ENCODE results near the gene KCTD2.
"Not testable (repeated sequence)": the region's sequence is repeated elsewhere in the genome, so short reads cannot be mapped to it uniquely, and the experiment has no call there.

KCTD2 gene

DNA sequence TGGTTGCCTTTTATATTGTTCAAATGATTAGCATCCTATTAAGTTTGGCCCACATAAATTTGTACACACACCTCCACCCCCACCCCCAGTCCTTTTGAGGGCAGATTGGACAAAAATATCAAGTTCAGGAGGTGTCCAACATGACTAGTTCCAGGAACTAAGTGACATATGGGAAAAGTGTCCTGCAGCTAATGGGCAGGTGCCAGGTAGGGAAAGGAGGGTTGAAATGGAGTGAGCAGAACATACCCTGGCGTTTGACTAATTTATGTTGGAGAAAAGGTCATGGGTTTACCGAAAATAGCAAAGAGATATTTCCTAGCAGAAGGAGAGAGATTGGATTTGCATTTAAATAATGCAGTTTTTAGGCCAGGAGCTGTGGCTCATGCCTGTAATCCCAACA is 4.9 kb downstream of the KCTD2 start:
- no peak for DNase-seq (ENCODE audit: low read depth)

DNA sequence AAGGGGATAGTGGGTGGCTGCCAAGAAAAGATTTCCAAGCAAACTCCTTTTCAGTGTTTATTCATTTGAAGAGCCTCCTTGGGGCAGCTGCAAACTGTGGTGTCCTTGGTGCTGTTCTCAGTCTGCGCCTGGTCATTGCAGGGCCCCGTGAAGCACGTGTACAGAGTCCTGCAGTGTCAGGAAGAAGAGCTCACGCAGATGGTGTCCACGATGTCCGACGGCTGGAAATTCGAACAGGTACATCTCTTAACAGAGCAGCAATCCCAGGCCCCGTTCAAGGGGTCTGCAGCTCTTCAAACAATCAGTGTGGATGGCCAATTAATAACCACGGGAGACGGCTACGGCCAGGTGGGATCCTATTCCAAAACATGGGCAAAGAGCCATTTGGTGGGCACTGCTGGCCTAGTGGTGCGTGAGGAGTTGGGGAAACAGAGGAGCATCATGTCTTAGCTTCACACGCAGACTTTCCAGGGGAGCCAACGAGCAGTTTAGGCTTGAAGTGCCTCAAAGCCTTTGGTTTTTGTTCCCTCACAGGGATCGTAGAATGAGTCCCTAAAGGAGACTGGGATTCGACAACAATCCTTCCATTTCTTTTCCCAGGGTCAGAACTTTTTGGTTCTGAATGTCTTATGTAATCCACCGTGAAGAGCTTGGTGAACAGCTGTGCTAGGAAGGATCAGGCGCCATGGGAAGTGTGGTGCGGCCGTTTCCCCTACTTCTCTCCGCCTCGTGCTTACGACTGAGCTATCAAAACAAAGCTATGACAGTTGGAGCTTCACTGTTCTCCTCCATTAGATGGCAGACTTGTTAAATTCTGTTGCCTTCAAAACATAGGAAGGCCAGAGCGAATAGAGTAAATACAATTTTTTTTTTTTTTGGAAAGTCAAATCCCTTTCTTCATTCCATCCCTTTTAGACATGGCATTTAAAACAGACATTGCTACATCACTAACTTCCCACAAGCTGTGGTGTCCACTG is 12.6 kb downstream of the KCTD2 start:
- DNase-seq (ENCODE audit: low read depth) = no peak

DNA sequence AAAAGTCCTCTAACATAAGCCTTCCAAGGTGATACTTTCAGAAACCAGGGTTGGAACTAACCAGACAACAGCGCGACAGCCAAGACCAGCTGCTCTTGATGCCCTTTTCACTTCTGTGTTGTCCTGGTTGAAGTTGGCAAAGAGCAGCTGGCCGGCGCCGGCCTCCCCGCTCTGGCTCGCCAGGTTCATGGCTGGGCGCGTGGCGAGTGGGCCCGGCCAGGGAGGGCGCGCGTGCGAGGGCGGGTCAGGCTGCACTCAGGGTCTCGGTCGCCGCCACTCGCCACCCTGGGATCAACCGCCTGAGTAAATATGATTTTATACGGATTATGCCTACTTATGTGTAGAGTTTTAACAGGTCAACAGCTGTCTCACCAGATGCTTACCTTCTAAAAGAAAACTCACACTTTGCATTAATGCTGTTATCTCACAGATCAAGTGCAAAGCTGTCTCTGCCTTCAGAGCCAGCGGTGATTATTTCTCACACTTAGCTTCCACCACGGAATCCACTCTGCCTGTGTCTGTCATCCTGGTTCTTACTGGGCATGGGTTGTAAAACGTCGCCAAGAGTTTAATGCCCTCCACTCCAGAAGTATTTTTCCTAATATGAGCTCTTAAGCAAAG is 13.5 kb downstream of the KCTD2 start:
- DNase-seq (ENCODE audit: low read depth) = no peak

- no peak for DNase-seq (ENCODE audit: low read depth)
Measured at GRCh38 chr17:75061055-75061438, 14.0 kb downstream of the KCTD2 start.

DNA sequence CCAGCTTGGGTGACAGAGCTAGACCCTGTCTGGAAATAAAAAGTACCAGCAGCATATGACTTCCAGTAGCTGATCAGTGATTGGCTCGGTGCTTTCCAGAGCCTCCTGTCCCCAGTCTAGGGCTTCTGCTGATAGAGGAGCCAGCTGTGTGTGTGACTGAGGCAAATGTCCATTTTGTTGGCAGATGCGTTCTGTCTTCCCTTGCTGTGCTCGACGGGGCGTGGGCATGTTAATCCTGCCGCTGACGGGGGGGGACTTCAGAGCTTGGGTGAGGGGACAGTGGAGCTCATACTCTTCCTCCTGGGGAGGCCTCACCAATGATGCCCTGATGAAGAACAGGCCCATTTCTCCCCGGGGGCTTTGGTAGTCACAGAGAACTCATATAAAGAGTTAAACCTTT is 14.6 kb downstream of the KCTD2 start:
- DNase-seq (ENCODE audit: low read depth) = no peak

GRCh38 chr17:75063201-75063600 is 16.2 kb downstream of the KCTD2 start:
- no peak for DNase-seq (ENCODE audit: low read depth)

DNA sequence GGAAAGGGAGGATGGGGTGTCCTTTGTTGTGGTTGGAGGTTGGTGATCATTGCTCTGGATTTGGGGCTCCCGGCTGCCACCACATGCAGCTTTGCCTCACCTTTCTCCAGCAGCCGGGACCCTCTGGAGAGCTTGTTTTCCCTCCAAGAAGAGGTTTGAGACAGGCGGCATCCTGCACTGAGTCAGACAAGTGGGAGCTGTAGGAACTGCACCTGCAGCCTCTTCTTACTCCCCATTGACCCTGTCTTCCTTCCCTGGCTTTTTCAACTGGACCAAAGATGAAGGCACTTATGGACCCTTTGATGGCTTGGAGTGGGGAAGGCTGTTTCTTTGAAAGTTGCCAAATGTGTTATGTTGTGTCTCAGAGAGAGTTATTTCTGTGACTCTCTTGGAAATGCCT is 16.6 kb downstream of the KCTD2 start:
- DNase-seq (ENCODE audit: low read depth) = no peak

GRCh38 chr17:75064040-75064439 is 17.0 kb downstream of the KCTD2 start:
- DNase-seq (ENCODE audit: low read depth) = no peak

DNA sequence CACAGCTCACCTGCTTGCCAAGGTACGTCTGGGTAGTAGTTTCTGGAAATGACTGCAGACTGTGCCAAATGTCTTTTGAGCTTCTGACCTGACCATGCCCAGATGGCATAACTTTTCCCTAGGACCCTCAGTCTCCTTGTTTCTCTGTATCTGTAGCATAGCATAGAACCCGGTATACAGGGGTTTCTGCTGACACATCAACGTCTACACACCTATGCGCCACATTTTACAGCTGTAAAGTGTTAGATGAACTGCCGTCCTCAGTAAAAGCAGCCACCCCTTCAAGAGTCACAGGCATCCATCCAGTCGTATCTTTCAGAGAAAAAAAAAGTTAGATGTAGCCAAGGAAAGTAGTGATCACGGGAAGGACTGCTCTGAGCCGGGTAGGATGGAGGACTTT is 17.4 kb downstream of the KCTD2 start:
- DNase-seq (ENCODE audit: low read depth) = no peak

DNA sequence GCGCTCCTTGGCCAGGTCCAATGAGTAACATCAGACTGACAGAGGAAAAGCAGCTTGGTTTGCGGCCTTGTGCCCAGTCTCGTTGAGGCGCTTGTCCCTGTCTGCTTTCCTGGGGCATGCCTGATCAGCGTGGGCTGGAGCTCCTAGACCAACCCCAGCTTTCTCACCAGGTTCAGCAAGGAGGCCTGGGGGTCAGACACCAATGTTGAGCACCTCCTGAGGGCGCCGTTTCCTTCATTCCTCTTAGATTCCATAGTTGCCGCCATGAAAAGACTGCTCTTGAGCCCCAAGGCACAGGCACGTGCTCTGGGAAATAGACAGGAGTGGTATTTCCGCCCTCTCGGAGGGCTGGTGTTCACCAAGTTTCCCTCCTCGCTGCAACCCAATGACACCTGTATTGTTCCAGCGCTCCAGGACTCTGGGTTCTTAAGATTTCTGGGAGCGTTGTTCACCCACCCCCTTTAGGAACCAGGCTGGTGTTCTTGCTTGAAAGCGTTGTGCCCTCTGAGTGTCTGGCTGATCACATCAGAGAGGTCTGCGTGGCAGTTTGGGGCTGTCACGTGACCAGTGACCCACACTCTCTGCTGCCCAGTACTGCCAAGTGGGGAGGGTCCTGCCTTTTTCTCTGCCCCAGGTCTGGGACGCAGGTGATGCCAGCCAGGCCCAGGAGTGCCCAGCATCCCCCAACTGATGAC is 18.0 kb downstream of the KCTD2 start:
- no peak for DNase-seq (ENCODE audit: low read depth)

- no peak for DNase-seq (ENCODE audit: low read depth)
Measured at GRCh38 chr17:75065562-75066151, 18.6 kb downstream of the KCTD2 start.

DNA sequence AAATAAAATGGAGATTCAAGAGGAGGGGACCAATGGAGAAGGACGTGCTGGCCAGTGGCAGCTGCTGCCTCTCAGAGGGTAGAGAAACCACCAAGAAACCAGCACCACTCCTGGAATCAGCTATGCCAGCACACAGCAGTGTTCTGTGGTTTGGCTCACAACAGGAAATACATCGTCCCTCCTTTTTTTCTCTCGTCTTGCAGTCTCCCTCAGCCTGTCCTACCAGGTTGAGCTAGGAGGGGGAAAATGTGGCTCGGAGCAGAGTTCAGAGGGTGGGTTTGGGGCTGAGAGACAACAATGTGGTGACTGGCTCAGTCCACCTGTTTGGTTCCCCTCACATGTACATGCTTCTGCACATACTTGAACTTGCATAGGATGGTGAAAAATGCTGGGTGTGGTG is 20.8 kb downstream of the KCTD2 start:
- DNase-seq (ENCODE audit: low read depth) = no peak

- no peak for DNase-seq (ENCODE audit: low read depth)
Measured at GRCh38 chr17:75068750-75069149, 21.7 kb downstream of the KCTD2 start.

GRCh38 chr17:75069783-75070182 is 22.8 kb downstream of the KCTD2 start:
- no peak for DNase-seq (ENCODE audit: low read depth)

- DNase-seq (ENCODE audit: low read depth) = not testable (repeated sequence)
Measured at GRCh38 chr17:75071478-75072271, 24.6 kb downstream of the KCTD2 start.

DNA sequence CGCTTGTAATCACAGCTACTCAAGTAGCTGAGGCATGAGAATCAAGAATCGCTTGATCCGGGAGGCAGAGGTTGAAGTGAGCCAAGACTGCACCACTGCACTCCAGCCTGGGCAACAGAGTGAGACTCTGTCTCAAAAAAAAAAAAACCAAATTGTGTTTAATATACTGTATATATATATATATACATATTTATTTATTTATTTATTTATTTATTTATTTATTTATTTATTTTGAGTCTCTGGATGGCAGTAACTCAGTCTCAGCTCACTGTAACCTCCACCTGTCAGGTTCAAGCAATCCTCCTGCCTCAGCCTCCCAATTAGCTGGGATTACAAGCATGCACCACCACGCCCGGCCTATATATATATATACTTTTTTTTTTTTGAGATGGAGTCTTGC is 25.9 kb downstream of the KCTD2 start:
- DNase-seq (ENCODE audit: low read depth) = not testable (repeated sequence)

DNA sequence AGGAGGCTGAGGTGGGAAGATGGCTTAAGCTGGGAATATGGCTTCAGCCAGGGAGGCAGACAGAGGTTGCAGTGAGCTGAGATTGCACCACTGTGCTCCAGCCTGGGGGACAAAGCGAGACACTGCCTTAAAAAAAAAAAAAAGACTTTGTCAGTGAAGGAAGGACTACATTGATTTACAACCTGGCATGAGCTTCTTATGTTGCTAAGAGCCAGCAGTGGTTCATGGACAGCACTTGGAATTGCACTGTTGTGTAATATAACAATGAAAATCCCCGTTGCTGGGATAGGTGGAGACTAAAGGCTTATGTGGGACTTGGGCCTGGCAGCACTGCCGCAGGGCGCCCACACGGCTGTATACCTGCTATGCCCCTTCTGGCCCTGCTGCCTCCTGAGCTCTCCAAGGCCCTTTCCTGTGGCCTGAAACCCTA is 26.6 kb downstream of the KCTD2 start:
- DNase-seq (ENCODE audit: low read depth) = no peak

- no peak for DNase-seq (ENCODE audit: low read depth)
Measured at GRCh38 chr17:75074532-75074931, 27.5 kb downstream of the KCTD2 start.

GRCh38 chr17:75075597-75076336 is 28.7 kb downstream of the KCTD2 start:
- DNase-seq (ENCODE audit: low read depth) = no peak

- no peak for DNase-seq (ENCODE audit: low read depth)
Measured at GRCh38 chr17:75077072-75077495, 30.1 kb downstream of the KCTD2 start.
